Thoracic aorta (tissue), 2 donors: ENCODE measurements around the gene TFPT. TPM values are rescaled to one million over a fixed set of nuclear protein-coding genes. Genes with fewer than 3 reads are reported as not detected.
A peak's percentile ranks its signal among the peaks of the same experiment; 100 is the strongest.

ENCODE experiments used
- ATAC-seq: fragments of 150-250 bp; one replicate; pipeline ENCODE4 v1.8.0; 2017; ENCODE audit warnings: low read depth; ENCODE audit not compliant: insufficient number of reproducible peaks, low FRiP score
- DNase-seq: peaks from one replicate; pipeline ENCODE4 v3.0.0-alpha.2; 2020; ENCODE audit warnings: low spot score
- H3K27ac ChIP-seq, 2 donors: fragments of 200-600 bp; sonication (generic); 1 replicate in 1 of 2; 2 replicates in 1 of 2; pipeline ENCODE4 v1.5.1; 2016; ENCODE audit warnings: mild to moderate bottlenecking in 2 of 2, moderate library complexity in 2 of 2
- H3K27me3 ChIP-seq: fragments of 200-600 bp; sonication (generic); replicated peaks from 2 replicates; pipeline ENCODE4 v1.6.0; 2016; ENCODE audit warnings: mild to moderate bottlenecking; ENCODE audit not compliant: insufficient read depth
- H3K36me3 ChIP-seq: fragments of 200-600 bp; sonication (generic); one replicate; pipeline ENCODE4 v1.5.1; 2016
- H3K4me1 ChIP-seq, 2 donors: fragments of 200-600 bp; sonication (generic); 1 replicate in 1 of 2; 2 replicates in 1 of 2; pipeline versions ENCODE4 v1.5.1 to v1.6.0; 2016; ENCODE audit warnings: low read depth in 2 of 2, mild to moderate bottlenecking in 1 of 2; ENCODE audit not compliant: control insufficient read depth in 1 of 2
- H3K4me3 ChIP-seq: fragments of 200-600 bp; sonication (generic); 2 replicates; pipeline ENCODE4 v1.5.1; 2016; ENCODE audit warnings: mild to moderate bottlenecking
- H3K9me3 ChIP-seq: fragments of 200-600 bp; sonication (generic); 2 replicates; pipeline ENCODE4 v1.5.1; 2016
- CTCF ChIP-seq: fragments of 200-600 bp; sonication (generic); IDR thresholded peaks from one replicate; pipeline ENCODE4 v1.5.1; 2019; ENCODE audit warnings: antibody characterized with exemption
- total RNA-seq, 2 donors: library from RNA; depleted of rRNA; stranded (reverse); fragments of >200 nt; gene quantifications; one replicate each; pipeline versions ENCODE4 v1.1.0 to v1.2.3, GENCODE V29; 2016

TFPT gene
- total RNA-seq, 2 donors from 2014 or later: 8.7 to 8.8 TPM

GRCh38 chr19:54138489-54139256, 23.2 kb upstream of the TFPT start:
- no peak for DNase-seq
- TF ChIP-seq CTCF: no peak
- H3K27me3 ChIP-seq: no peaks in the 10 kb centered on the region
- peak overlapping the region; percentile 99 for H3K4me3 ChIP-seq
- peaks cover 24 to 38% of the 10 kb centered on the region in 2 donors for H3K4me1 ChIP-seq
- peaks cover 15% of the 10 kb centered on the region for H3K36me3 ChIP-seq
- H3K9me3 ChIP-seq: no peaks in the 10 kb centered on the region
- no peak for ATAC-seq
- peak overlapping the region in 1 of 2 donors; percentile 92 for H3K27ac ChIP-seq

GRCh38 chr19:54137699-54138488, 22.4 kb upstream of the TFPT start, which contains the start of gene CNOT3:
TSS of gene CNOT3 (plus strand) at chr19:54137762. CDS start at chr19:54142979, 5,217 bp downstream.
- Histone ChIP-seq H3K9me3 (no peaks in the 10 kb centered on the region), H3K27ac (peak within 1 kb of the TSS; percentile 92 to 96), H3K36me3 (peaks cover 7% of the 10 kb centered on the region), H3K4me3 (peak within 1 kb of the TSS; percentile 99), H3K4me1 (peaks cover 24 to 38% of the 10 kb centered on the region in 2 donors), H3K27me3 (no peaks in the 10 kb centered on the region)
- ATAC-seq: no peak
- DNase-seq: no peak
- no peak for TF ChIP-seq CTCF

- peak overlapping the region; percentile 92 to 96 for H3K27ac ChIP-seq
Measured at GRCh38 chr19:54136864-54137698, 21.6 kb upstream of the TFPT start.

GRCh38 chr19:54136086-54136863, 20.8 kb upstream of the TFPT start:
- Histone ChIP-seq H3K4me3 (peak overlapping the region; percentile 70), H3K9me3 (no peaks in the 10 kb centered on the region), H3K4me1 (peaks cover 24 to 38% of the 10 kb centered on the region in 2 donors), H3K27ac (peak overlapping the region; percentile 48 to 51), H3K27me3 (no peaks in the 10 kb centered on the region), H3K36me3 (peaks cover 3% of the 10 kb centered on the region)
- ATAC-seq (no peak), DNase-seq (no peak)
- no peak for TF ChIP-seq CTCF

More at GRCh38 chr19:54136864-54137698, 21.6 kb upstream of the TFPT start:
- ATAC-seq: peak; percentile 99
- H3K4me3 ChIP-seq: peak overlapping the region; percentile 99
- H3K9me3 ChIP-seq: no peaks in the 10 kb centered on the region
- H3K36me3 ChIP-seq: no peaks in the 10 kb centered on the region
- no peak for TF ChIP-seq CTCF
- no peaks in the 10 kb centered on the region for H3K27me3 ChIP-seq
- H3K4me1 ChIP-seq: peaks cover 24 to 38% of the 10 kb centered on the region in 2 donors
- peak; percentile 99 for DNase-seq
